GM10266 (cell line): Measurements from ENCODE around the gene KCNQ4.

ENCODE experiments used
- DNase-seq: peaks from one replicate; pipeline ENCODE4 v3.0.0; 2012; ENCODE audit errors: extremely low spot score
- CTCF ChIP-seq: IDR thresholded peaks from 2 replicates; pipeline ENCODE4 v1.5.1; 2012; ENCODE audit warnings: mild to moderate bottlenecking, low read depth; ENCODE audit not compliant: control insufficient read depth, insufficient read depth; ENCODE audit errors: missing control alignments

Gene KCNQ4

GRCh38 chr1:40740997-40741736 is 42.4 kb upstream of the KCNQ4 start:
- no peak for TF ChIP-seq CTCF
- DNase-seq = no peak

GRCh38 chr1:40742363-40743061 is 41.1 kb upstream of the KCNQ4 start:
- no peak for DNase-seq
- TF ChIP-seq CTCF = no peak

- DNase-seq = no peak
- TF ChIP-seq CTCF = no peak
Observed at GRCh38 chr1:40743452-40743851, 40.1 kb upstream of the KCNQ4 start.

GRCh38 chr1:40743860-40744259 is 39.7 kb upstream of the KCNQ4 start:
- no peak for TF ChIP-seq CTCF
- DNase-seq = no peak

- no peak for DNase-seq
- no peak for TF ChIP-seq CTCF
Observed at GRCh38 chr1:40745176-40745575, 38.4 kb upstream of the KCNQ4 start.

- DNase-seq = no peak
- no peak for TF ChIP-seq CTCF
Observed at GRCh38 chr1:40746344-40747090, 37.1 kb upstream of the KCNQ4 start.
